ENCODE data around the gene OGFOD2.

DNA sequence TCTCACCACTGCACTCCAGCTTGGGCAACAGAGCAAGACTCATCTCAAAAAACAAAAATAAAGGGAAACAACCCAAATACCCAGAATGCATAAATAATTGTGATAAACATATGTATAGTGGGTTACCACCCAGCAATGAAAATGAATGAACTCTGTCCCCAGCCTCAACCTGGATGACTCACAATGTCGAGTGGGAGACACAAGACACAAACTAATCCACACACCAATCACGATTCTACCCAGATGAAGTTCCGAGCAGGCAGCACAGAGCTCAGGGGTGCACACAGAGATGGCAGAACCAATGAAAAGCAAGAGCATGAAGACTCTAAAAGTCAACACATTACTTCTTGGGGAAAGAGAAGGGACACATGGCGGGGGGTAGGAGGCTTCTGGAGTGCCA lies 35.9 kb upstream of the OGFOD2 start:
- TF ChIP-seq CTCF (IDR thresholded peaks at IDR 0.05) = no peak
- no peak for TF ChIP-seq POLR2A (IDR thresholded peaks at IDR 0.05)
- TF ChIP-seq POLR2AphosphoS5 (IDR thresholded peaks at IDR 0.05) = no peak
